Esophagus muscularis mucosa (tissue), 3 donors: ENCODE data around the gene PARL.

Experiments used
- POLR2A ChIP-seq: fragments of 450-650 bp; IDR thresholded peaks from one replicate; pipeline ENCODE4 v1.6.1; 2017; ENCODE audit warnings: antibody characterized with exemption, moderate library complexity, mild to moderate bottlenecking, low read depth
- TF ChIP-seq, protein P1 (sequence below), 3 experiments: fragments of 200-600 bp in 2 of 3; fragments of 450-650 bp in 1 of 3; sonication (generic) in 2 of 3; IDR thresholded peaks; one replicate each; pipeline ENCODE4 v1.5.1; 2017 to 2019; ENCODE audit warnings: antibody characterized with exemption in 3 of 3, mild to moderate bottlenecking in 2 of 3, moderate library complexity in 1 of 3

DNA sequence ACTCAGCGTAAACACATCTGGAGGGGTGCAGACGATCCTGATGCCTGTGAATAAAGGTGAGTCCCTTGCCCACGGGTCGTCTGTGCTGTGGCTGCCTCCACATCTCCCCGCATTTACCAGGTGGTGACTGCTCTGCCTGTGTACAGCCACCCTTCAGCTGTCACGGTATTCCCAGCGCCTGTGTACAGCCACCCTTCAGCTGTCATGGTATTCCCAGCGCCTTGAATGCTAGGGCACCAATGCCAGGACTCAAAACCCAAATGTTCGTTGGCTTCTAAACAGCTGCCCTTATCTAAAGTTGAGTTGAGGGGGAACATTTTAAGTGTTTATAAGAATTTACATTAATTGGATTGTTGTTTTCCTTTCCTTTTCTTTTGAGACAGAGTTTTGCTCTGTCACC is 86.7 kb downstream of the PARL start:
- TF ChIP-seq POLR2A: no peak
- TF ChIP-seq, protein P1, sequence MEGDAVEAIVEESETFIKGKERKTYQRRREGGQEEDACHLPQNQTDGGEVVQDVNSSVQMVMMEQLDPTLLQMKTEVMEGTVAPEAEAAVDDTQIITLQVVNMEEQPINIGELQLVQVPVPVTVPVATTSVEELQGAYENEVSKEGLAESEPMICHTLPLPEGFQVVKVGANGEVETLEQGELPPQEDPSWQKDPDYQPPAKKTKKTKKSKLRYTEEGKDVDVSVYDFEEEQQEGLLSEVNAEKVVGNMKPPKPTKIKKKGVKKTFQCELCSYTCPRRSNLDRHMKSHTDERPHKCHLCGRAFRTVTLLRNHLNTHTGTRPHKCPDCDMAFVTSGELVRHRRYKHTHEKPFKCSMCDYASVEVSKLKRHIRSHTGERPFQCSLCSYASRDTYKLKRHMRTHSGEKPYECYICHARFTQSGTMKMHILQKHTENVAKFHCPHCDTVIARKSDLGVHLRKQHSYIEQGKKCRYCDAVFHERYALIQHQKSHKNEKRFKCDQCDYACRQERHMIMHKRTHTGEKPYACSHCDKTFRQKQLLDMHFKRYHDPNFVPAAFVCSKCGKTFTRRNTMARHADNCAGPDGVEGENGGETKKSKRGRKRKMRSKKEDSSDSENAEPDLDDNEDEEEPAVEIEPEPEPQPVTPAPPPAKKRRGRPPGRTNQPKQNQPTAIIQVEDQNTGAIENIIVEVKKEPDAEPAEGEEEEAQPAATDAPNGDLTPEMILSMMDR (IDR thresholded peaks at IDR 0.05): no peak
